Endothelial cell of umbilical vein (primary cell): ENCODE data around the gene FANCF. TPM values are rescaled to one million over a fixed set of nuclear protein-coding genes. Genes with fewer than 3 reads are reported as not detected.

ENCODE experiments used
- BruUV-seq: library from RNA; stranded (reverse); fragments of 400-500 nt; replicated peaks from 2 replicates; lab custom pipeline; 2021; lab: Mats Ljungman, UMichigan
- CTCF ChIA-PET: fragments of 300-600, 350-600 bp; sonication (Branson Sonifier 250); formaldehyde crosslinking; loops from one replicate; lab custom pipeline; 2021; ENCODE audit warnings: antibody characterized with exemption, inconsistent platforms; lab: Charles Lee
- POLR2A ChIA-PET: fragments of 300-600, 350-600 bp; sonication (Branson Sonifier 250); formaldehyde crosslinking; loops from one replicate; lab custom pipeline; 2021; ENCODE audit warnings: antibody characterized with exemption, inconsistent platforms; lab: Charles Lee
- DNase-seq: peaks from one replicate; pipeline ENCODE4 v3.0.0-alpha.2; 2011; ENCODE audit warnings: low read depth, low spot score
- FAIRE-seq: peaks from 2 replicates; lab custom pipeline; 2011; peaks lifted over from hg19 to GRCh38; lab: Jason Lieb, UNC
- H2AFZ ChIP-seq: 2 replicates; pipeline ENCODE4 v1.6.0; 2012; ENCODE audit warnings: low read depth, low read length, control low read depth, inconsistent platforms
- H3K27ac ChIP-seq: 2 replicates; pipeline ENCODE4 v1.5.1; 2011; ENCODE audit warnings: low read depth, mild to moderate bottlenecking, control low read depth, low read length, moderate library complexity; ENCODE audit not compliant: insufficient read depth
- H3K27me3 ChIP-seq, 2 experiments: 2 replicates each; pipeline versions ENCODE4 v1.6.0 to v1.6.1; 2011; ENCODE audit warnings: low read length in 2 of 2, mixed read lengths in 1 of 2; ENCODE audit not compliant: control insufficient read depth in 2 of 2, insufficient read depth in 2 of 2
- H3K36me3 ChIP-seq, 2 experiments: 2 replicates in 1 of 2; 3 replicates in 1 of 2; pipeline ENCODE4 v1.5.1; 2011; ENCODE audit warnings: low read length in 2 of 2, mild to moderate bottlenecking in 1 of 2, moderate library complexity in 1 of 2; ENCODE audit not compliant: control insufficient read depth in 2 of 2, insufficient read depth in 2 of 2; ENCODE audit errors: extremely low read depth in 1 of 2
- H3K4me1 ChIP-seq: 3 replicates; pipeline ENCODE4 v1.5.1; 2011; ENCODE audit warnings: mild to moderate bottlenecking, low read length; ENCODE audit not compliant: control insufficient read depth, insufficient read depth; ENCODE audit errors: extremely low read depth
- H3K4me2 ChIP-seq: 2 replicates; pipeline ENCODE4 v1.6.1; 2011; ENCODE audit warnings: low read length, control low read depth, mixed read lengths; ENCODE audit not compliant: insufficient read depth
- H3K4me3 ChIP-seq, 3 experiments: fragments of 200-600 bp in 1 of 3; sonication (generic), shearing (Covaris generic) in 1 of 3; replicated peaks in 1 of 3; 2 replicates each; pipeline ENCODE4 v1.5.1; 2011 to 2016; ENCODE audit warnings: control low read depth in 3 of 3, low read length in 3 of 3, mild to moderate bottlenecking in 2 of 3, inconsistent platforms in 1 of 3, low read depth in 1 of 3, moderate library complexity in 1 of 3; ENCODE audit not compliant: insufficient read depth in 1 of 3
- H3K79me2 ChIP-seq: 2 replicates; pipeline ENCODE4 v1.6.0; 2012; ENCODE audit warnings: low read length, inconsistent platforms; ENCODE audit not compliant: control insufficient read depth, insufficient read depth
- H3K9ac ChIP-seq: replicated peaks from 2 replicates; pipeline ENCODE3; 2011; ENCODE audit warnings: low read length, control low read depth; ENCODE audit not compliant: insufficient read depth; ENCODE audit errors: extremely low read depth
- H3K9me1 ChIP-seq: replicated peaks from 3 replicates; pipeline ENCODE4 v1.6.0; 2011; ENCODE audit warnings: mild to moderate bottlenecking, low read length; ENCODE audit not compliant: control insufficient read depth, insufficient read depth; ENCODE audit errors: extremely low read depth
- H3K9me3 ChIP-seq: replicated peaks from 2 replicates; pipeline ENCODE4 v1.5.1; 2012; ENCODE audit warnings: low read length, inconsistent platforms; ENCODE audit not compliant: control insufficient read depth, insufficient read depth
- H4K20me1 ChIP-seq: replicated peaks from 2 replicates; pipeline ENCODE3; 2011; ENCODE audit warnings: mild to moderate bottlenecking, low read length; ENCODE audit not compliant: control insufficient read depth, insufficient read depth; ENCODE audit errors: extremely low read depth
- EZH2 ChIP-seq: IDR thresholded peaks from 2 replicates; pipeline ENCODE4 v1.6.1; 2012; ENCODE audit warnings: borderline replicate concordance, low read depth, mild to moderate bottlenecking, moderate library complexity, low read length, inconsistent platforms; ENCODE audit not compliant: severe bottlenecking
- FOS ChIP-seq: IDR thresholded peaks from 2 replicates; pipeline ENCODE4 v1.6.1; 2011; ENCODE audit warnings: mild to moderate bottlenecking, low read length, moderate library complexity, borderline replicate concordance; ENCODE audit not compliant: insufficient read depth
- GATA2 ChIP-seq: IDR thresholded peaks from 2 replicates; pipeline ENCODE4 v1.7.0; 2011; ENCODE audit warnings: low read depth, mild to moderate bottlenecking, moderate library complexity, mixed read lengths, low read length; ENCODE audit not compliant: insufficient read length, insufficient read depth
- JUN ChIP-seq: IDR thresholded peaks from 2 replicates; pipeline ENCODE4 v1.6.1; 2011; ENCODE audit warnings: borderline replicate concordance, low read depth; ENCODE audit not compliant: insufficient read length, insufficient read depth
- MYC ChIP-seq: IDR thresholded peaks from one replicate; pipeline ENCODE4 v1.6.1; 2011; ENCODE audit warnings: mild to moderate bottlenecking, low read depth, low read length
- POLR2A ChIP-seq: IDR thresholded peaks from 2 replicates; pipeline ENCODE4 v1.6.1; 2012; ENCODE audit warnings: low read depth, mild to moderate bottlenecking, control low read depth, low read length
- POLR2AphosphoS5 ChIP-seq: IDR thresholded peaks from 2 replicates; pipeline ENCODE4 v1.6.1; 2012; ENCODE audit warnings: low read depth, mild to moderate bottlenecking, control low read depth, low read length, moderate library complexity; ENCODE audit not compliant: insufficient read depth
- dilution Hi-C: fragments of 300-500 bp; cut with MboI; formaldehyde crosslinking; loops from one replicate; pipeline ENCODE4 v1.15.0; 2019; ENCODE audit warnings: low sequenced_read_pairs; ENCODE audit not compliant: extremely low pct_ligation_motif_present
- intact Hi-C: fragments of 100-400 bp; cut with micrococcal nuclease; formaldehyde crosslinking; loops from one replicate; pipeline ENCODE4 v1.10.0; 2022
- polyA plus RNA-seq, 4 experiments: library from polyadenylated mRNA; depleted of rRNA in 3 of 4; stranded (reverse) in 3 of 4; unstranded in 1 of 4; fragments of >200 nt; gene quantifications; 2 replicates each; pipeline versions ENCODE4 v1.2.1 to v1.2.3, GENCODE V29; 2011 to 2012; ENCODE audit warnings: missing spikeins in 1 of 4
- total RNA-seq: library from RNA; stranded (reverse); gene quantifications from 2 replicates; pipeline ENCODE4 v1.2.3, GENCODE V29; 2021
- TF ChIP-seq, protein P1 (sequence below), 2 donors: IDR thresholded peaks; 1 replicate in 1 of 2; 2 replicates in 1 of 2; pipeline ENCODE4 v1.5.1; 2011; ENCODE audit warnings: low read length in 2 of 2, mild to moderate bottlenecking in 2 of 2, moderate library complexity in 2 of 2, control low read depth in 1 of 2, inconsistent platforms in 1 of 2, low read depth in 1 of 2; ENCODE audit not compliant: insufficient read depth in 1 of 2; ENCODE audit errors: extremely low read depth in 1 of 2
- TF ChIP-seq, protein P2 (sequence below): IDR thresholded peaks from 2 replicates; pipeline ENCODE4 v1.6.1; 2011; ENCODE audit not compliant: insufficient read depth, insufficient read length

FANCF gene
- total and polyA plus RNA-seq, 2 donors (not counting 3 experiments of a cell fraction or from before 2014, with no cell fraction given): 2.6 to 7.6 TPM

DNA sequence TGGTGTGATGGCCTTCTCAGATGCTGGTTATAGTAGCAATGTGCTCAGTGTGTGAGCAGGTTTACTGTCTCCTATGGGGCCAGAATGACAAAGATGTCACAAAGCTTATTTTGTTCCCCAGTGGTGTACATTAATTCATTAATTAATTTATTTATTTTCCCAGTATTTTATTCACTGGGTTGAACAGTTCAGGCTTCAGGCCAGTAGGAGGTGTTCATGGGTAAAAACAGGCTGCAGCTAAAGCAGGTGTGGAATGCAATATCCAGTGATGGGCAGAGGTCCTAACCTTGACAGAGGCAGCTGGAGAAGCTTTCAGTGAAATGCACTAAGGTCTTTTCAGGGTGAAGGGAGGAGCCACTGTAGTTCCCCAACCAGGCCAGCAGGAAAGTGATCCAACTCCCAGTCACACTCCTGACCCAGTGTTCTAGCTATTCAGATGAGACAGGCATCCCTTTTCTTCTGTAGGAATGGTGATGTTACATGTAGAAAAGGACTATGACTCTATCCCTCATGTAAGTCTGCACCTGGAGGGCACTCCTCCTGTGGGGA is 7.8 kb upstream of the FANCF start:
- BruUV-seq: no TSS peak

More for the DNA sequence above, 7.8 kb upstream of the FANCF start:
- FAIRE-seq (no peak), DNase-seq (no peak)
- CTCF ChIA-PET: interaction anchor here (0.9 to 1.9 kb wide), 2 partner anchors 97 to 154 kb away, joined by 3 to 8 read pairs; no protein-coding TSS in a partner anchor
- Histone ChIP-seq H3K79me2 (no peaks in the 10 kb centered on the region), H3K36me3 (no peaks in the 10 kb centered on the region), H3K9me3 (no peaks in the 10 kb centered on the region), H3K27me3 (no peaks in the 10 kb centered on the region), H3K4me1 (no peaks in the 10 kb centered on the region), H3K9me1 (no peaks in the 10 kb centered on the region), H3K4me2 (no peak overlapping the region), H3K4me3 (no peak overlapping the region), H2AFZ (no peak overlapping the region), H3K27ac (no peak overlapping the region), H3K9ac (no peak overlapping the region), H4K20me1 (no peaks in the 10 kb centered on the region)
- TF ChIP-seq GATA2: no peak
- TF ChIP-seq POLR2AphosphoS5: no peak
- TF ChIP-seq FOS: no peak
- TF ChIP-seq JUN: no peak
- TF ChIP-seq EZH2: no peak
- TF ChIP-seq MYC: no peak
- TF ChIP-seq, protein P1, sequence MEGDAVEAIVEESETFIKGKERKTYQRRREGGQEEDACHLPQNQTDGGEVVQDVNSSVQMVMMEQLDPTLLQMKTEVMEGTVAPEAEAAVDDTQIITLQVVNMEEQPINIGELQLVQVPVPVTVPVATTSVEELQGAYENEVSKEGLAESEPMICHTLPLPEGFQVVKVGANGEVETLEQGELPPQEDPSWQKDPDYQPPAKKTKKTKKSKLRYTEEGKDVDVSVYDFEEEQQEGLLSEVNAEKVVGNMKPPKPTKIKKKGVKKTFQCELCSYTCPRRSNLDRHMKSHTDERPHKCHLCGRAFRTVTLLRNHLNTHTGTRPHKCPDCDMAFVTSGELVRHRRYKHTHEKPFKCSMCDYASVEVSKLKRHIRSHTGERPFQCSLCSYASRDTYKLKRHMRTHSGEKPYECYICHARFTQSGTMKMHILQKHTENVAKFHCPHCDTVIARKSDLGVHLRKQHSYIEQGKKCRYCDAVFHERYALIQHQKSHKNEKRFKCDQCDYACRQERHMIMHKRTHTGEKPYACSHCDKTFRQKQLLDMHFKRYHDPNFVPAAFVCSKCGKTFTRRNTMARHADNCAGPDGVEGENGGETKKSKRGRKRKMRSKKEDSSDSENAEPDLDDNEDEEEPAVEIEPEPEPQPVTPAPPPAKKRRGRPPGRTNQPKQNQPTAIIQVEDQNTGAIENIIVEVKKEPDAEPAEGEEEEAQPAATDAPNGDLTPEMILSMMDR (IDR thresholded peaks at IDR 0.05; ENCODE audit: extremely low read depth in 1 of 2, insufficient read depth in 1 of 2, low read depth in 1 of 2, low read length in 2 of 2): no peak
- TF ChIP-seq, protein P2, sequence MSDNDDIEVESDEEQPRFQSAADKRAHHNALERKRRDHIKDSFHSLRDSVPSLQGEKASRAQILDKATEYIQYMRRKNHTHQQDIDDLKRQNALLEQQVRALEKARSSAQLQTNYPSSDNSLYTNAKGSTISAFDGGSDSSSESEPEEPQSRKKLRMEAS: no peak
- TF ChIP-seq POLR2A: no peak
- POLR2A ChIA-PET: no interaction called here
- intact Hi-C loops: no loop called here
- dilution Hi-C loops: no loop called here
